Measurements from ENCODE around the gene RNF180. TPM values are rescaled to one million over a fixed set of nuclear protein-coding genes. Genes with fewer than 3 reads are reported as not detected.

Gene RNF180
- total and polyA plus RNA-seq, 2 of the 13 experiments (the other 11 are each of a cell fraction or from before 2014, with no cell fraction given) = 0.20 TPM; not detected in 1

- in situ Hi-C loops (cut with HindIII; ENCODE audit: extremely low pct_ligation_motif_present, low pct_unique_long_range_greater_than_20kb) (no loop called here), intact Hi-C loops (cut with micrococcal nuclease; ENCODE audit: unreplicated experiment) (no loop called here)
- Histone ChIP-seq H3K27me3 (ENCODE audit: control insufficient read depth in 1 of 2, insufficient read depth in 2 of 2, low read length in 2 of 2) (no peaks in the 10 kb centered on the region), H3K79me2 (ENCODE audit: insufficient read depth, low read length) (no peaks in the 10 kb centered on the region), H3K4me1 (ENCODE audit: insufficient read depth, low read length) (no peaks in the 10 kb centered on the region), H3K4me2 (ENCODE audit: low read depth, low read length) (no peak overlapping the region), H4K20me1 (ENCODE audit: insufficient read depth, low read length) (no peaks in the 10 kb centered on the region), H3K9me3 (ENCODE audit: low read length) (no peaks in the 10 kb centered on the region), H3K9ac (ENCODE audit: insufficient read depth, low read depth, low read length) (no peak overlapping the region), H3K27ac (ENCODE audit: extremely low read length, insufficient read depth, low read length) (no peak overlapping the region), H3K36me3 (replicated peaks in 1 of 2; ENCODE audit: control insufficient read depth in 1 of 2, insufficient read depth in 2 of 2, low read length in 2 of 2) (no peaks in the 10 kb centered on the region), H2AFZ (ENCODE audit: low read length) (no peak overlapping the region), H3K4me3 (replicated peaks in 1 of 3; ENCODE audit: insufficient read depth in 1 of 3, low read depth in 2 of 3, low read length in 3 of 3) (no peak overlapping the region)
- POLR2A ChIA-PET = no interaction called here
- TF ChIP-seq ZNF672 (CRISPR knock-in tag; IDR thresholded peaks at IDR 0.05) = no peak
- TF ChIP-seq MBNL3 (CRISPR knock-in tag; conservative IDR thresholded peaks at IDR 0.05) = no peak
- no peak for TF ChIP-seq ATF4 (CRISPR knock-in tag; IDR thresholded peaks at IDR 0.05)
- TF ChIP-seq ZNF572 (CRISPR knock-in tag; IDR thresholded peaks at IDR 0.05) = no peak
- TF ChIP-seq ZNF816 (CRISPR knock-in tag; IDR thresholded peaks at IDR 0.05; ENCODE audit: borderline replicate concordance) = no peak
- TF ChIP-seq ZNF782 (CRISPR knock-in tag; IDR thresholded peaks at IDR 0.05; ENCODE audit: borderline replicate concordance) = no peak
- no peak for TF ChIP-seq SMAD3 (CRISPR knock-in tag; IDR thresholded peaks at IDR 0.05)
- no peak for TF ChIP-seq ZNF224 (CRISPR knock-in tag; IDR thresholded peaks at IDR 0.05)
- no peak for TF ChIP-seq ZNF576 (CRISPR knock-in tag; IDR thresholded peaks at IDR 0.05)
- TF ChIP-seq UBTF (CRISPR knock-in tag; IDR thresholded peaks at IDR 0.05) = no peak
- TF ChIP-seq ZNF124 (CRISPR knock-in tag; IDR thresholded peaks at IDR 0.05) = no peak
- no peak for TF ChIP-seq ZNF552 (CRISPR knock-in tag; IDR thresholded peaks at IDR 0.05; ENCODE audit: borderline replicate concordance)
- TF ChIP-seq ISL2 (CRISPR knock-in tag; IDR thresholded peaks at IDR 0.05) = no peak
- TF ChIP-seq SRSF1 (optimal IDR thresholded peaks at IDR 0.05; ENCODE audit: low read depth, low read length) = no peak
- TF ChIP-seq NKX3-1 (CRISPR knock-in tag; IDR thresholded peaks at IDR 0.05) = no peak
- TF ChIP-seq BCL3 (CRISPR knock-in tag; IDR thresholded peaks at IDR 0.05) = no peak
- no peak for FAIRE-seq
- CTCF ChIA-PET (ENCODE audit: low intra/inter-chr PET ratio, low total read pairs) = no interaction called here
- 7% methylated on average over 1 of the region's 1 CpG for WGBS (ENCODE audit: low lambda C conversion rate)
- DNase-seq (ENCODE audit: low spot score) = no peak
- ATAC-seq = no peak
- no TSS peak for BruUV-seq (replicated peaks)
Observed at GRCh38 chr5:64201996-64202395, 36.4 kb downstream of the RNF180 start.

Measured in HepG2 (cell line).